ENCODE results near the gene HIRIP3.

The HIRIP3 gene

GRCh38 chr16:30026449-30026848 is 31.0 kb upstream of the HIRIP3 start:
- TF ChIP-seq CTCF (IDR thresholded peaks at IDR 0.05; ENCODE audit: low read depth, low read length) = no peak
- peaks cover 52% of the 10 kb centered on the region for H3K36me3 ChIP-seq
- no peak overlapping the region for H3K27ac ChIP-seq
- no peak for DNase-seq
- H3K4me3 ChIP-seq (ENCODE audit: low read depth, low read length) = no peak overlapping the region
- no peaks in the 10 kb centered on the region for H3K27me3 ChIP-seq (ENCODE audit: insufficient read depth, low read depth, severe bottlenecking)
- no peaks in the 10 kb centered on the region for H3K9me3 ChIP-seq (ENCODE audit: severe bottlenecking)

- no peaks in the 10 kb centered on the region for H3K9me3 ChIP-seq (ENCODE audit: severe bottlenecking)
- DNase-seq = no peak
- no peaks in the 10 kb centered on the region for H3K27me3 ChIP-seq (ENCODE audit: insufficient read depth, low read depth, severe bottlenecking)
- no peak for TF ChIP-seq CTCF (IDR thresholded peaks at IDR 0.05; ENCODE audit: low read depth, low read length)
- H3K36me3 ChIP-seq = peaks cover 52% of the 10 kb centered on the region
- no peak overlapping the region for H3K27ac ChIP-seq
- no peak overlapping the region for H3K4me3 ChIP-seq (ENCODE audit: low read depth, low read length)
These were observed 30.2 kb upstream of the HIRIP3 start for GRCh38 chr16:30025574-30025973.

- Histone ChIP-seq H3K27ac (no peak overlapping the region), H3K9me3 (ENCODE audit: severe bottlenecking) (no peaks in the 10 kb centered on the region), H3K27me3 (ENCODE audit: insufficient read depth, low read depth, severe bottlenecking) (no peaks in the 10 kb centered on the region), H3K4me3 (ENCODE audit: low read depth, low read length) (no peak overlapping the region), H3K36me3 (peaks cover 52% of the 10 kb centered on the region)
- no peak for TF ChIP-seq CTCF (IDR thresholded peaks at IDR 0.05; ENCODE audit: low read depth, low read length)
- DNase-seq = no peak
These were observed 29.7 kb upstream of the HIRIP3 start for GRCh38 chr16:30025156-30025555.

GRCh38 chr16:30024451-30024850 is 29.0 kb upstream of the HIRIP3 start:
- Histone ChIP-seq H3K27ac (no peak overlapping the region), H3K36me3 (peaks cover 51% of the 10 kb centered on the region), H3K27me3 (ENCODE audit: insufficient read depth, low read depth, severe bottlenecking) (no peaks in the 10 kb centered on the region), H3K4me3 (ENCODE audit: low read depth, low read length) (no peak overlapping the region), H3K9me3 (ENCODE audit: severe bottlenecking) (no peaks in the 10 kb centered on the region)
- TF ChIP-seq CTCF (IDR thresholded peaks at IDR 0.05; ENCODE audit: low read depth, low read length) = no peak
- no peak for DNase-seq

GRCh38 chr16:30023586-30023985 is 28.2 kb upstream of the HIRIP3 start:
- Histone ChIP-seq H3K4me3 (ENCODE audit: low read depth, low read length) (no peak overlapping the region), H3K36me3 (peaks cover 43% of the 10 kb centered on the region), H3K9me3 (ENCODE audit: severe bottlenecking) (no peaks in the 10 kb centered on the region), H3K27me3 (ENCODE audit: insufficient read depth, low read depth, severe bottlenecking) (no peaks in the 10 kb centered on the region), H3K27ac (peak overlapping the region; percentile 28)
- DNase-seq = no peak
- TF ChIP-seq CTCF (IDR thresholded peaks at IDR 0.05; ENCODE audit: low read depth, low read length) = no peak

- Histone ChIP-seq H3K36me3 (peaks cover 42% of the 10 kb centered on the region), H3K9me3 (ENCODE audit: severe bottlenecking) (no peaks in the 10 kb centered on the region), H3K27ac (peak within 1 kb of the TSS; percentile 28), H3K27me3 (ENCODE audit: insufficient read depth, low read depth, severe bottlenecking) (no peaks in the 10 kb centered on the region), H3K4me3 (ENCODE audit: low read depth, low read length) (no peak within 1 kb of the TSS)
- TF ChIP-seq CTCF (IDR thresholded peaks at IDR 0.05; ENCODE audit: low read depth, low read length) = no peak
- no peak for DNase-seq
These were observed 27.5 kb upstream of the HIRIP3 start, which contains the start of gene C16orf92 for GRCh38 chr16:30022887-30023286. TSS of gene C16orf92 (plus strand) at chr16:30023198. CDS start at chr16:30023341, 143 bp downstream.
